Body of pancreas (tissue), 4 donors: ENCODE measurements around the gene MBNL1.

ENCODE experiments used
- CTCF ChIP-seq, 7 experiments: fragments of 450-650 bp in 4 of 7; fragments of 200-600 bp in 3 of 7; sonication (generic) in 3 of 7; IDR thresholded peaks; one replicate each; pipeline ENCODE4 v1.5.1; 2016 to 2019; ENCODE audit warnings: antibody characterized with exemption in 7 of 7
- POLR2A ChIP-seq, 3 donors: fragments of 450-650 bp; IDR thresholded peaks; one replicate each; pipeline ENCODE4 v1.6.1; 2016; ENCODE audit warnings: antibody characterized with exemption in 3 of 3, mild to moderate bottlenecking in 2 of 3

GRCh38 chr3:152227027-152227426, 41.7 kb upstream of the MBNL1 start:
- no peak for TF ChIP-seq CTCF (IDR thresholded peaks at IDR 0.05)
- no peak for TF ChIP-seq POLR2A (IDR thresholded peaks at IDR 0.05)
